ENCODE data around the gene MLLT3. TPM values are rescaled to one million over a fixed set of nuclear protein-coding genes. Genes with fewer than 3 reads are reported as not detected.

The MLLT3 gene
- total RNA-seq, 1 donor, result 61.1 TPM

GRCh38 chr9:20382460-20383071 is 239.7 kb downstream of the MLLT3 start:
- no peak overlapping the region for H3K4me3 ChIP-seq (ENCODE audit: low read length)
- H3K4me1 ChIP-seq (ENCODE audit: insufficient read depth, low read length), result no peaks in the 10 kb centered on the region
- H3K27me3 ChIP-seq (ENCODE audit: insufficient read depth, low read length), result no peaks in the 10 kb centered on the region
- no peaks in the 10 kb centered on the region for H3K9me3 ChIP-seq (ENCODE audit: low read depth, low read length)

- Histone ChIP-seq H3K4me3 (ENCODE audit: low read length) (no peak overlapping the region), H3K27me3 (ENCODE audit: insufficient read depth, low read length) (no peaks in the 10 kb centered on the region), H3K4me1 (ENCODE audit: insufficient read depth, low read length) (no peaks in the 10 kb centered on the region), H3K9me3 (ENCODE audit: low read depth, low read length) (no peaks in the 10 kb centered on the region)
Measured at GRCh38 chr9:20380546-20380945, 241.8 kb downstream of the MLLT3 start.

DNA sequence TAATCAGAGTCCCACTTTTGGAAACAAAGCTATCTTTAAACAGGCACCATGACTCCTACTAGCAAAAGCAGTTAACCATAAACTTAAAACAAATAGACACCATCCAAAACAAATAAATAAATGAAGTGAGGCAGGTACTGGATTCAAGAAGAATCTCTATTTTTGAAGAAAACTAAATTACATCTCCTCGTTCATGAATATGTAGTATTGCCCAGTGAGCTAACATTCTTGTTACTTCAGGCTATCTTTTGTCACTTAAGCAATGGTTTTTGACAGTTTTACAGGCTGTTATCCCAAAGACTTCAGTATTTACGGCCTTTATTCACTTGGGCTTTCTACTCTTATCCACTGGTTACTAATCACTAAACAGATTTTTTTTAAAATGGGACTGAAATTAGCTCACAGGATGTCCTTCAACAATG is 242.5 kb downstream of the MLLT3 start:
- Histone ChIP-seq H3K27me3 (ENCODE audit: insufficient read depth, low read length) (no peaks in the 10 kb centered on the region), H3K4me1 (ENCODE audit: insufficient read depth, low read length) (no peaks in the 10 kb centered on the region), H3K4me3 (ENCODE audit: low read length) (no peak overlapping the region), H3K9me3 (ENCODE audit: low read depth, low read length) (no peaks in the 10 kb centered on the region)

- Histone ChIP-seq H3K9me3 (ENCODE audit: low read depth, low read length) (no peaks in the 10 kb centered on the region), H3K4me1 (ENCODE audit: insufficient read depth, low read length) (no peaks in the 10 kb centered on the region), H3K27me3 (ENCODE audit: insufficient read depth, low read length) (no peaks in the 10 kb centered on the region), H3K4me3 (ENCODE audit: low read length) (no peak overlapping the region)
Measured at GRCh38 chr9:20378851-20379250, 243.4 kb downstream of the MLLT3 start.

DNA sequence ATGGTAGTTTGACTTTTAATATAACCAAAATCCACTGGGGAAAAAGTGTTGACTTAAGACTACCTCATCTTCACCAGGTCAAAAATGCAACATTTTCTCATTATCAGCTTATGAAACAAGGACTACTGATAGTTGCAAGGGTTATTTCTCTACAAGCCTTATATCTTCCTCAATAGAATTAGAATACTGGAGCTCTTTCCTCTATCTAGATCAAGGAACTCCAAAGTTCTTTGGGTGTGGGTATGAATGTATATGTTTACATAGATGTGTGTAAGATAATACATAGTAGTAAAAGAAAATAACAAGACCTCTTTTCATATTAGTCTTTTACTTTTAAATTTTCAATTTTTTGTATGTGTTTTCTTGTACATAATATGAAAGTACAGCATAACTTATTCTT is 244.5 kb downstream of the MLLT3 start:
- Histone ChIP-seq H3K9me3 (ENCODE audit: low read depth, low read length) (no peaks in the 10 kb centered on the region), H3K27me3 (ENCODE audit: insufficient read depth, low read length) (no peaks in the 10 kb centered on the region), H3K4me3 (ENCODE audit: low read length) (no peak overlapping the region), H3K4me1 (ENCODE audit: insufficient read depth, low read length) (no peaks in the 10 kb centered on the region)

GRCh38 chr9:20376731-20377375 is 245.4 kb downstream of the MLLT3 start:
- Histone ChIP-seq H3K4me1 (ENCODE audit: insufficient read depth, low read length) (no peaks in the 10 kb centered on the region), H3K9me3 (ENCODE audit: low read depth, low read length) (no peaks in the 10 kb centered on the region), H3K4me3 (ENCODE audit: low read length) (no peak overlapping the region), H3K27me3 (ENCODE audit: insufficient read depth, low read length) (no peaks in the 10 kb centered on the region)

- no peaks in the 10 kb centered on the region for H3K9me3 ChIP-seq (ENCODE audit: low read depth, low read length)
Measured at GRCh38 chr9:20376042-20376441, 246.3 kb downstream of the MLLT3 start.

GRCh38 chr9:20373263-20373662 is 249.0 kb downstream of the MLLT3 start:
- Histone ChIP-seq H3K4me3 (ENCODE audit: low read length) (no peak overlapping the region), H3K27me3 (ENCODE audit: insufficient read depth, low read length) (no peaks in the 10 kb centered on the region), H3K9me3 (ENCODE audit: low read depth, low read length) (no peaks in the 10 kb centered on the region), H3K4me1 (ENCODE audit: insufficient read depth, low read length) (no peaks in the 10 kb centered on the region)

More at GRCh38 chr9:20376042-20376441, 246.3 kb downstream of the MLLT3 start:
- Histone ChIP-seq H3K4me3 (ENCODE audit: low read length) (no peak overlapping the region), H3K4me1 (ENCODE audit: insufficient read depth, low read length) (no peaks in the 10 kb centered on the region), H3K27me3 (ENCODE audit: insufficient read depth, low read length) (no peaks in the 10 kb centered on the region)

GRCh38 chr9:20369391-20369790 is 252.9 kb downstream of the MLLT3 start:
- H3K4me1 ChIP-seq (ENCODE audit: insufficient read depth, low read length), result no peaks in the 10 kb centered on the region
- no peaks in the 10 kb centered on the region for H3K9me3 ChIP-seq (ENCODE audit: low read depth, low read length)
- H3K27me3 ChIP-seq (ENCODE audit: insufficient read depth, low read length), result no peaks in the 10 kb centered on the region
- no peak overlapping the region for H3K4me3 ChIP-seq (ENCODE audit: low read length)

DNA sequence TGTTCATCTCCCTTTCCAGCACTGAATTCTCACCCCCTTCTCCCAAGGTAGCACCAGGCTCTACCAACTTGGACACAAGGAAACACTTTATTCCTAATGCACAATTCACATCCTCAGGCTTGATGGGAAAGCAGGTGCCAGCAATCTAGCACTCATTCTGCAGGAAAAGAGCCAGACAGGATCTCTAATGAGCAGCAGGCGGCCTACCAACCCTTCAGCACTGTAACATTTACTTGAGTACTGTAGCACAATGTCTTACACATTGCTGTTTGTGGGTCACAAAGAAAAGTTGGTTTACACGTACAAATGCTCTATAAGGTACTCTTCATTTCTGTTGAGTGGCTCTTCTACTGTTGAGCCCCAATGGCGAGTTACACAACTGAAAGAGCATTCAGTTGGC is 254.4 kb downstream of the MLLT3 start:
- no peaks in the 10 kb centered on the region for H3K27me3 ChIP-seq (ENCODE audit: insufficient read depth, low read length)
- no peak overlapping the region for H3K4me3 ChIP-seq (ENCODE audit: low read length)
- no peaks in the 10 kb centered on the region for H3K4me1 ChIP-seq (ENCODE audit: insufficient read depth, low read length)
- no peaks in the 10 kb centered on the region for H3K9me3 ChIP-seq (ENCODE audit: low read depth, low read length)

- Histone ChIP-seq H3K4me1 (ENCODE audit: insufficient read depth, low read length) (no peaks in the 10 kb centered on the region), H3K4me3 (ENCODE audit: low read length) (no peak overlapping the region), H3K27me3 (ENCODE audit: insufficient read depth, low read length) (no peaks in the 10 kb centered on the region), H3K9me3 (ENCODE audit: low read depth, low read length) (no peaks in the 10 kb centered on the region)
Measured at GRCh38 chr9:20364959-20365358, 257.3 kb downstream of the MLLT3 start.

DNA sequence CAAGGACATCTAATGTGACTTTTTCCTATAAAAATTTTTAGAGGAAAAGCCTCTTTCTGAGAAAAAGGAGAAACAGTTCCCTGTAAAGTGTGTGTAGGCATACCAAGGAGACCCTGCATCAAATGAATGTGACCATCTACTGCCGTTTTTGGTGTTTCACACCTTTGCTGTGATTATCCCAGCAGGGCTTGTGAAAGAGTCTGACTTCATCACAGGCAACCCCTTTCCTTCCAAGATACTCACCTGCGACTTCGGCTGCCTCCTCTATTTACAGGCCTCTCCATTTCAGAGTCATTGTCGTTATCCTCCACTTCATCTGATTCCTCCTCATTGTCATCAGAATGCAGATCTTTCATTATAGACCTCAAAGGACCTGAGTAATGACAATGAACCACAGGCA is 259.1 kb downstream of the MLLT3 start:
- no peaks in the 10 kb centered on the region for H3K9me3 ChIP-seq (ENCODE audit: low read depth, low read length)
- no peaks in the 10 kb centered on the region for H3K4me1 ChIP-seq (ENCODE audit: insufficient read depth, low read length)
- no peaks in the 10 kb centered on the region for H3K27me3 ChIP-seq (ENCODE audit: insufficient read depth, low read length)
- no peak overlapping the region for H3K4me3 ChIP-seq (ENCODE audit: low read length)

GRCh38 chr9:20361656-20362570 is 260.4 kb downstream of the MLLT3 start:
- Histone ChIP-seq H3K4me1 (ENCODE audit: insufficient read depth, low read length) (no peaks in the 10 kb centered on the region), H3K4me3 (ENCODE audit: low read length) (no peak overlapping the region), H3K9me3 (ENCODE audit: low read depth, low read length) (no peaks in the 10 kb centered on the region), H3K27me3 (ENCODE audit: insufficient read depth, low read length) (no peaks in the 10 kb centered on the region)

GRCh38 chr9:20361229-20361628 is 261.1 kb downstream of the MLLT3 start:
- Histone ChIP-seq H3K27me3 (ENCODE audit: insufficient read depth, low read length) (no peaks in the 10 kb centered on the region), H3K9me3 (ENCODE audit: low read depth, low read length) (no peaks in the 10 kb centered on the region), H3K4me1 (ENCODE audit: insufficient read depth, low read length) (no peaks in the 10 kb centered on the region), H3K4me3 (ENCODE audit: low read length) (no peak overlapping the region)

DNA sequence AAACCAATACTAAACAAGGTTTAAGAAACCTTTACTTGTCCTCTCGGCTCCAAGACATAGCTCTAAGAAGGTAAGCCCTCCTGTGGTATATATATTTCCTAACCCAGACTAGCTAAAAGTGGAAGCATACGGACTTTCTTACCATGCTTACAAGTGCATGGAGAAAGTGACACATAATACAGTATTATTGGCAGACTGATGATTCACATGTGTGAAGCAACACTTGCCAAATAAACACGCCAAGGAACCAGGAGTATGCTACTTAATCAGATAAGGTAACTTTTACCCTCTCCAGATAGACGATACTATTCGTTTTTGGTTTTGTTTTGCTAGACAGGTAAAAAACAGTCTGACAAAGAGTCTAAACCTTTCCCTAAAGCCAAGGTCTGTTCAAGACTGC is 264.1 kb downstream of the MLLT3 start:
- no peak overlapping the region for H3K4me3 ChIP-seq (ENCODE audit: low read length)
- H3K27me3 ChIP-seq (ENCODE audit: insufficient read depth, low read length), result no peaks in the 10 kb centered on the region
- H3K4me1 ChIP-seq (ENCODE audit: insufficient read depth, low read length), result no peaks in the 10 kb centered on the region
- H3K9me3 ChIP-seq (ENCODE audit: low read depth, low read length), result no peaks in the 10 kb centered on the region

Measured in mononuclear cell (primary cell).